Pons (tissue), 1 donor: Measurements from ENCODE around the gene TC2N.
"Not testable (repeated sequence)": the region's sequence is repeated elsewhere in the genome, so short reads cannot be mapped to it uniquely, and the experiment has no call there.

Experiments used
- DNase-seq: peaks from one replicate; pipeline ENCODE4 v3.0.0-alpha.2; 2016; ENCODE audit warnings: low spot score

Gene TC2N

DNA sequence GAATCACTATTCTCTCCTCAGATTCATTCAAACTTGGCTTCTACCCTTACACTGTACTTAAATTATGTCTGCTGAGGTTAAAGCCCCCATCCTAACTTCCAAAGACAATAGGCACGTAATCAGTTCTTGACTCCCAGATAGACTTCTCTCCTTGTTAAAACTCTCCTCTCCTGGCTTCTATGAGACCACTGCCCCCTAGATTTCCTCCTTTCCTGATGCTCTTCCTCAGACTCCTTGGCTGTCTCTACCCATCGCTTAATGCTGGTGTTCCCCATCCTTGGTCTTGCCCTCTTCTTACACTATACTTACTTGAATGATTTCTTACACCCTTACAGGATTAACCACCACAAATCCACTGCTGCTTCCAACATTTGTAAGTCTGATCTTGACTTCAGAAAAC is 32.8 kb downstream of the TC2N start:
- no peak for DNase-seq

DNA sequence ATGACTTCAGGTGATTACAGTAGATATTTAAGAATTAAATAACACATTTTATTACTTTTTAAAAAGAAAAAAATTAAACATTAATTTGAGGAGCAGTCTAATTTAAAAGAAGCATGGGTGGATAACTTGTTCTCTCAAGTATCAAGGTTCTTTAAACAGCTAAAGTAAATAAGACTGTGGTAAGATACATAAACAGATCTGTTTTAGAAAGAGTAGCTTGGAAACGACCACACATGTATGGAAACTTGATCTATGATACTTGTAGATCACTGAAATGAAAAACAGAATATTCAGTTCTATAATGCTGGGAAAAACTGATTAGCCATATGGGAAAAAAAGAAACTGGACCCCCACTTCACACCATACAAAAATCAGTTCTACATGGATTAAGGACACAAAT is 36.0 kb downstream of the TC2N start:
- no peak for DNase-seq

DNA sequence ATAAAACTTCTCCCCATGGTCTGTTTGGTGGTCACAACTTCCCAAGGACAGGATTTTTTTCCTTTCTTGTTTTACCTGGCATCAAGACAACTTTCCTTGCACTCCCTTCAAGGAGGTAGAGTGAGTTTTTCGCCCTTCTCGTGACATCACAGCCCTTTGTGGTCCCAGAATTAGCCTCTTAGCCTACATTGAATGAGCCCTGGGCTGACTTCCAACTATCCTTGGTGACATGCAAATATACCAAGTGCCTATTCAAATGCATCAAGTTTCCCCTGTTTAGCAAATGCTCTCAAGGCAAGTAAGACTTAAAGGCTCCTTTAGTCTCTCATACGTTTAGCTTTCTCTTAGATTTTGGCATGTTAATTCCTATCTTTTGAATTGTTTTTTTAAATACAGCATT is 36.6 kb downstream of the TC2N start:
- DNase-seq = peak; percentile 5

DNA sequence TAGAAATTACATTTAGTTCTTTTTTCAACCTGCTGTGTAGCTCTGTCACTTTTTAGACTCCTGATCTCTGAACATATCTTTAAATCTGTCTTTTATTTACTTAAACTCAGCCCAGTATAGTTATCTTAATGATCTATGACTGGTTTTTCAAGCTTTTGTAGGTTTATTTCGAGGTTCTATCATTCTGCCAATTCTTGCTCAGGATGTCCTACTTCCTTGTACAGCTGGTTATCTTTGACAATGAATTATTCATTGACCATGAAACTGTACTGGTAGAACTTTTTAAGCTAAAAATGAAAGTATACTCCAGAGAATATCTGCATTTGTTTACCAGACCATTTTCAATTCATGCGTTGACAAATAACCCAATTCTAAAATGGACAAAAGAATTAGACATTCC is 37.8 kb downstream of the TC2N start:
- DNase-seq = no peak

DNA sequence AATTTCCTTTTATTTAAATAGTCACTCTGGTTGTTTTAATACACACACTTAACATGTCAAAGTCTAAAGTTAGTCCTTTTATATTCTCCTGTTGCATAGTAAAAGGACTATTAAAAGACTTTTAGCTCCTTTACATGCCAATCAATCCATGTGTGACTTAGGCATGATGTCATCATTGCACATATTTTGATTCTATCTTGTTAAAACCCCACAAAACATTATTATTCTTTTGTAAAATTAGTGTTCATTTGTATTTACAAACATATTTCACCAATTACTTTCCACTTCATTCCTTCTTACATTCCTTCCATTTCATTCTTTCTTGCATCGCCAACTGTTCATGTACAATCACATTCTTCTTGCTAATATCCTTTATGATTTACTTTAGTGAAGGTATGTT is 39.6 kb downstream of the TC2N start:
- DNase-seq = no peak

DNA sequence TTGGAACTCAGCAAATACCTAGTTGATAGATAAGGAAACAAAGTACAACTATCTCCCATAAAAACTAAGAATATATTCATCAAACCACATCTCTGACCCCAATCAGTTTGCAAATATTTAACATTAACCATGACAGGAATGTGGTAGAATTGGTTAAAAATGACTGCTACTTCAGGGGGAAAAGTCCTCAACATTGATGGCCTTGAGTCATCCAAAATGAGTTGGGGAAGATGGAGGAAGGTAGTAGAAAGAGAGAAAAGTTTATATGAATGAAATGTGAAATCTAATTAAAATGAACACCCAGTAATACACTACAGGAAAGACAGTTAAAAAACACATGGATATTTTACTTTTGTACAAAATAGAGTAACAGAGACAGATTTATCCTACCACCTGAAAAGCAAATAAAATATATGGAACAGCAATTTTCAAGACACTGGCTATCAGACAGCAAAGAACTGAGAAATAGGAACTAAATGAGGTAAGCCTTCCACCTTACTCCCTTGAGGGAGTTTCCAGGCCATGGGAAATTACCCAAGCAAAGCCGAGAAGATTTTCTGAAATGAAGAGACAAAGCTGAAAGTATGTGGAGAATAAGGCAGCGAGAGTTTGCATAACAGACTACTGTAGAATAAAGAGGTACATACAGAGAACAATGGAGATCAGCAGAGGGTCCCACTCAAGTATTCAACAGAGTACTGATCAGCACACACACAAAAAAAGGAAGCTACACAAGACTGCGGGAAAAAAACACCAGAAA is 49.6 kb downstream of the TC2N start:
- no peak for DNase-seq

DNA sequence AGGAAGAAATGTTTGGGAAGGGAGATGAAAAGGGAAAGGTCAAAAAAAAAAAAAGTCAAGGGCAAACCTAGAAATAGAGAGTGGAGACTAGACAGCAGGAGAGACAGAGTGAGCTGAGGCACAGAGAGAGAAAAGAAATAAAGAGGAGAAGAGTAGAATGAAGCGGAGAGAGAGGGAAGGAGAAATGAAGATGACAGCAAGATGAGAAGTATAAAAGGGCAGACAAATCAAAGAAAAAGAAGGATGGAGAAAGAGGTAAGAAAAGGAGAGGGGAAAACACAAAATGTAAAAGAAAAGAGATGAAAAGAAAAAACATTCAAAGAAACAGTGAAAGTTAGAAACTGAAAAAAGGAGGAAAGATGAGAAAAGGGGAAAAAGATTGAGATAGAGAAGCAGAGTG is 53.0 kb downstream of the TC2N start:
- no peak for DNase-seq

DNA sequence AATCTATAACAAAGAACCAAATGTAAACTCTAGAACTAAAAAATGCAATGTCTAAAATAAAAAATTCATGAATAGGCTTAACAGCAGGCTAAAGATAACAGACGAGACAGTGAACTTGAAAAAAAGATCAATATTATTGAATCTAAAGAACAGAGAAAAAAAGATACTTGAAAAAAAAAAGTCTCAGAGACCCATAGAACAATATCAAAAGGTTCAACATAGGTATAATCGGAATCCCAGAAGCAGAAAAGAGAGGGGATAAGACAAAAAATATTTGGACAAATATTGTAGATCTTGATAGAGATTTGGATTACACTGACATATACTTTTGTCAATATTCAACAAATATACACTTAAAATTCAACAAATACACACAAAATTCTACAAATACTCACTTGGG is 56.6 kb downstream of the TC2N start:
- no peak for DNase-seq

DNA sequence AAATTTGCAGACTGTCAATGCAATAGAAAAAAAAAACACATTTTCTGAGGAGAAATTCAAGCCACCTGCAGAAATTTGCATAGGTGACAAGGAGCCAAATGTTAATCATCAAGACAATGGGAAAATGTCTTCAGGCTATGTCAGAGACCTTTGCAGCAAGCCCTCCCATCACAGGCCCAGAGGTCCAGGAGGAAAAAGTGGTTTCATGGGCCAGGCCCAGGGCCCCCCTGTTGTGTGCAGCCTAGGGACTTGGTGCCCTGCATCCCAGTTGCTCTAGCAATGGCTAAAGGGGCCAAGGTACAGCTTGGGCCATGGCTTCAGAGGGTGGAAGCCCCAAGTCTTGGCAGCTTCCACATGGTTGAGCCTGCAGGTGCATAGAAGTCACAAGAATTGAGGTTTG is 60.6 kb downstream of the TC2N start:
- no peak for DNase-seq

DNA sequence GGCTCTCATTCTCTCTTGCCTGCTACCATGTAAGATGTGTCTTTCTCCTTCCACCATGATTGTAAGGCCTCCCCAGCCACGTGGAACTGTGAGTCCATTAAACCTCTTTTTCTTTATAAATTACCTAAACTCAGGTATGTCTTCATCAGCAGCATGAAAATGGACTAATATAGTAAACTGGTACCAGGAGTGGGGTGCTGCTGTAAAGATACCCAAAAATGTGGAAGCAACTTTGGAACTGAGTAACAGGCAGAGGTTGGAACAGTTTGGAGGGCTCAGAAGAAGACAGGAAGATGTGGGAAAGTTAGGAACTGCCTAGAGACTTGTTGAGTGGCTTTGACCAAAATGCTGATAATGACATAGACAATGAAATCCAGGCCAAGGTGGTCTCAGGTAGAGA is 61.2 kb downstream of the TC2N start:
- DNase-seq = not testable (repeated sequence)

DNA sequence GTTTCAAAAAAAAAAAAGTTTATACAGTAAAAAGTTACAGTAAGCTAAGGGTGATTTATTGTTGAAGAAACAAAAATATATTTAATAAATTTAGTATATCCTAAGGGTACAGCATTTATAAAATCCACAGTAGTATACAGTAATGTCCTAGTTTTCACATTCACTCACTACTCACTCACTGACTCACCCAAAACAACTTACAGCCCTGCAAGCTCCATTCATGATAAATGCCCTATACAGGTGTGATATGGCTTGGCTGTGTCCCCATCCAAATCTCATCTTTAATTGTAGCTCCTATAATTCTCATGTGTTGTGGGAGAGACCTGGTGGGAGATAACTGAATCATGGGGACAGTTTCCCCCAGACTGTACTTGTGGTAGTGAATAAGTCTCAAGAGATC is 61.7 kb downstream of the TC2N start:
- DNase-seq = no peak

DNA sequence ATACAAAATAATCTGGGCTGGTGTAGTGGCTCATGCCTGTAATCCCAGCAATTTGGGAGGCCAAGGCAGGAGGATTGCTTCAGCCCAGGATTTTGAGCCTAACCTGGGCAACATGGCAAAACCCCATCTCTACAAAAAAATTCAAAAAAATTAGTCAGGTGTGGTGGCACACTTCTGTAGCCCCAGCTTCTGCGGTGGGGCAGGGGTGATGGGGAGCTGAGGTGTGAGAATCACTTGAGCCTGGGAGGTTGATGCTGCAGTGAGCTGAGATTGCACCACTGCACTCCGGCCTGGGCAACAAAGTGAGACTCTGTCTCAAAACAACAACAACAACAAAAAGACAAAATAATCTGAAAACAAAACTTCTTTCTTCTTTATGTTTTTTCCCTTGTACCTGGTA is 66.0 kb downstream of the TC2N start:
- DNase-seq = no peak

DNA sequence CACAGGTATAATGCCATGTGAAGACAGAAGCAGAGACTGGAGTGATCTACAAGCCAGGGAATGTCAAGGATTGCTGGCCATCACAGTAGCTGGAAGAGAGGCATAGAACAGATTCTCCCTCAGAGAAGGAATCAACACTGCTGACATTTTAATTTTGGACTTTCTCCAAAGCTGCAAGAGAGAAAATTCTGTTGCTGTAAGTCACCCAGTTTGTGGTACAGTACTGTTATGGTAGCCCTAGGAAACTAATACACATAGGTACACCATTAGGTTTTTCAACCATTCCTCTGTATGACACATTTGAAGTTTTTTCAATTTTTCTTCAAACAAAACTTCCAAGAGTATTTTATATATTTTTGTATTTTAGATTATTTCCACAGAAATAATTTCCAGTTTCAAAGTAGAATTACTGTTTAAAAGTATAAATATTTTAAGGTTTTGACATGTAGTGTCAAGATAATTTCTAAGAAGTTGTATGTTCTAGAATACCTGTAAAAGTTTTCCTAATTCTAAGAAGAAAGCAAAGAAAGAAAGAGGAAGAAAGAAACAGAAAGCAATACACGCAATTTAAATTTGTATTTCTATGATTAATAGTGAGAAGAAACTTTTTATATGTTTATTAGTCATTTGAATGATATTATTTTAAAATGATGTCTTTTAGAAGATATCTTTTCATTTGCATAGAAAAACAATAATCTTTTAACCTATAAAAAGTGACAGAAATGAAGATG is 70.6 kb downstream of the TC2N start:
- no peak for DNase-seq

DNA sequence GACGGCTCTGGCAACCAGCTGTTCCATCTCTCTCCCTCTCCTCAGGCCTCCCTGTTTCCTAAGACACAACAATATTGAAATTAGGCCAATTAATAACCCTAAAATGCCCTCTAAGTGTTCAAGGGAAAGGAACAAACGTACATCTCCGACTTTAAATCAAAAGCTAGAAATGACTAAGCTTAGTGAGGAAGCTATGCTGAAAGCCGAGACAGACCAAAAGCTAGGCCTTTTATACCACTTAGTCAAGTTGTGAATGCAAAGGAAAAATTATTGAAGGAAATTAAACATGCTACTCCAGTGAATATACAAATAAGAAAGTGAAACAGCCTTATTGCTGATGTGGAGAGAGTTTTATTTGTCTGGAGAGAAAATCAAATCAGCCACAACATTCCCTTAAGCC is 73.6 kb downstream of the TC2N start:
- no peak for DNase-seq

DNA sequence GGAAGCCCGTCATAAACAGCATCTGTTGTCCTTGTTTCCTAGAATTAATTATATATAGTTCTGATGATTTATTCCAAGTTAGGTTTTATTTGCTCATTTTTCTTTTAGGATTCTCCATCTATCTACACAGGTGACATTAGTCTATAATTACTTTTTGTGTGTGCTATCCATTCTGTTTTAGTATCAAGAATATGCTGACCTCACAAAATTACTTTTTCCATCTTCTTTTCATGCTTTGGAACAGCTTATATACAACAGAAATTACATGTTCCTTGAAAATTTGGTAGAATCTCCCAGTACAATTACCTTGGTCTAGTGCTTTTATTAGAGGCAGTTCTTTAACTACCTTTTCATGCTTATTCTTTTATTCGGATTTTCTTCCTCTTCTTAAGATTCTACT is 81.1 kb downstream of the TC2N start:
- DNase-seq = no peak

DNA sequence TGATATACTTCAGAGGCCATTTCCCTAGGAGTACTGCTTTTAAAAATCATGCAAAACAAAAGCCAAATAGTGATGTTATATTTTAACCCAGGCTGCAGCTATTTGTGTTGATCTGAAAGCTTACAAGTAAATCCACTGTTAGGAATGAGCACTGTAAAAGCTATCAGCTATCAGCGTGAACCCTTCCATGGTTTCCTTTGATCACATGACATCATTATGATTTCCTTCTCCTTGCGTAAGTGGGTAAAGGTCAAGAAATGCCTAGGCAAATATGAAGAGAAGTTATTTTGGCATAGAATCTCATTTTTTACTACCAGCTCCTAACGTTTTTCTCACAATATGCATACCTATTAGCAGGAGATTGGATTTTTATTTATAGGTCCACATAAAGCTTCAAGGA is 86.9 kb downstream of the TC2N start:
- DNase-seq = no peak

DNA sequence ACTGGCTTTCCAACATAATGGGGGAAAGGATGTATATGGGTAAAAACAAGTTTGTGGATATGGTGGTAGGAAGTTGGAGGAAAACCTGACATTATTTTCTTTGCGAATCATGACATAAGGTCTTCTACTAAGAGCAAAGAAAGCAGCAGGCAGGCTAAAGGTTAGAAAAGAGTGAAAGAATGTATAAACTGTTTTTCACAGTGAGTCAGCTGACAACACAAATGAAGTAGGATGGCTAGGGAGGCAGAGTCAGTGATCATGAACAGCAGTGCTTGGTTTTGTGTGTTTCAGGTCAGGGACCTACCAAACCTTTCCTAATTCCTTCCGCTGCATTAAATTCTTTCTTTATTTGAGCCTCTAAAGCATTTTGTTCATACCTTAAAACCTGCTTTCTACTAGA is 89.1 kb downstream of the TC2N start:
- no peak for DNase-seq

DNA sequence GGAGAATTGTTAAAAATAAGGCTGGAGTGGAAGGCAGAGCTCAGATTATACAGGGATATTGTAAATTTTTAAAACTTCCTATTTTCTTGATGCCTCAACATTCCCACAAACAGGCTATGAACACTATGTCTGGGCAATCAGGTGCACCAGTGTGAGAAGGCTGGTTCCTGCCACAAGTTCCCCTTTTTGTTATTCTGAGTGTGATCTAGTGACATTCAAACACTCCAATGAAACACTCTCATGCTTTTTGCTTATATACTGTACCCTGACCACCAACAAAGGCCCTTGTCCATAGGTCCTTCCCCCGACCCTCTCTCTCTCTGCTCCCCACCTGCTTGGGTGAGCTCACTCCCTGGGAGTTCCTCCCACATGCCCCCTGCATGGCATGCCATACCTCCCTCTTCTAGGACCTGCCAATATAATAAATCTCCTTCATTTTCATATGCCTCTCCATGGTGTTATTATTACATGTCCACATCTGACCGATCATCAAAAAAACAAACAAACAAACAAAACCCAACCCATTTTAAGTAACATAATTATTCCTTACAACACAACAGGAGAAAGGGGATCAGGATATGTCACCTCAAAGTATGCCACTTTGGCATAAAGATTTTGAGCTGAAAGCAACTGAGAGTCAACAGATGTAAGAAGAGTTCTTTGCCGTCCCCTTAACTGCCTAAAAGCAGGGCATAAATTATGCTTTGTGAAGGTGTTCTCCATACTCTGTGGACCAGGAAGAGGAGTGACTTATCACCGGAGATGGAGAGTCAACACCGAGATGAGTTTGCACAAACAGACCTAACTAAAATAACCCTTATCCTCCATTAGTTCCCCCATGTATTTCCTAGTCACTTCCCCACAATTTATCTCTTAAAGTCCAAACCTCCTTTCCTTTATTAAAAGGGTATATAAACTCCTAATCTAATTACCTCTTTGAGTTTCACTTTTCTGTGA is 92.9 kb downstream of the TC2N start:
- DNase-seq = no peak

DNA sequence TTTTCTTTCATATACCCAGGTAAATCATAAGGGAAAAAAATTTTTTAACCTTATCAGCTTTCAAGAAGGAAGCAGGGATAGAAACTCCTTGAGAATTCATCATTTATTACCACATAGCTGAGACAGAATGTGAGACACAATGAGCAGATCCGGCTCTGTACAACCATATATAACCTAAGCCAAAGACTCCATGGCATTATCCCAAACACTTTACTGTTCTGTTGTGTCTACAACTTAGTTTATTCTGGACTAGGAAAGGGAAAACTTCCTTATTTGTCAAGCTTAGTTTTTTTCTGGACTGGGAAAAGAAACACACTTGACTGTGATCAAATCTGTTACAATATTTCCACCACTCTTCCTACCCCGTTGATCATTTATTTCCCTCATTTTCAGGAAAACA is 97.2 kb downstream of the TC2N start:
- DNase-seq = no peak

DNA sequence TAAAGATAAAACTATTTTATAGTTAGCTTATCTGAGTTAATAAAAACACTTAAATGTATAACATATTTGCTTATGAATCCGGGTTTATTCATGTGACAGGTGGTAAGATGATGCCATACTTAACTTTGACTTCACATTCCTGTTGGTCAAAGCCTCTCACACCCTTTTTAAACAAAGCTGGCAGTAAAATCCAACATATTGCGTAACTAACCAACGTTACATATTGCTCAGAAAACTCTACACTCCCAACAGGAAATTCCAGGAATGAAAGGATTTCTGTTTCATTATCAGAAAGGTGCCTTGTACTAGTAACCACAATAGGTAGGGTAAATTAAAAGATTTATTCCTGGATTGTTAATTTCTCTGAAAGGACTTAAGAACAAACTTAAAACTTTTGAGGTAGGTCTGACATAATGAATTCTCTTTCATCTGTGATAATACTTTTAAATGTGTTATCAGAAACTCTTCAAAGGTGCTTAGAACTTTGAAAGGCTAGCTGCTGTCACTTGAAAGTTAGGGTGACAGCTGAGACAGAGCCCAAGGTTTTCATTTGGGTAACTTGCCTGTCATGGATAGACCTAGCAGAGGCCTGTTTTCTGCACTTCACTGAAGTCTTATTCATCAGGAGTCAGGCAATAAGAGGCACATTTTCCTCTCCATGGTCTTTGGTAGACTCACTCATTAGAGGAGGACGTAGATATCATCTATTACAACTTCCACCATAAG is 111.6 kb downstream of the TC2N start:
- no peak for DNase-seq

DNA sequence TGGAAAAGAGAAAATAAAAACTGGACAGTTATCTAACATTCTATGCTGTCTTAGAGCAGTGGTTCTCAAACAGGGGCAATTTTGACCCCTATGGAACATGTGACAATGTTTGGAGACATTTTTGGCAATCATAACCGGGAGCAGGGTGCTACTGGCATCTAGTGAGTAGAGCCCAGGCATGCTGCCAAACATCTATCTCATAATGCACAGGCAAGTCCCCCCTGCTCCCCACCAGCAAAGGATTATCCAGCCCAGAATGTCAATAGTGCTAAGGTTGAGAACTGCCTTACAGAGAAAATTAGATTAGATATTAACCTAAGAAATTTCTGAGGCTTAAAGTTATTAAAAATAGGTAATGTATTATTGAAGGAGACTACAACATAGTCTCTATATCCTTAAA is 112.5 kb downstream of the TC2N start:
- DNase-seq = no peak

DNA sequence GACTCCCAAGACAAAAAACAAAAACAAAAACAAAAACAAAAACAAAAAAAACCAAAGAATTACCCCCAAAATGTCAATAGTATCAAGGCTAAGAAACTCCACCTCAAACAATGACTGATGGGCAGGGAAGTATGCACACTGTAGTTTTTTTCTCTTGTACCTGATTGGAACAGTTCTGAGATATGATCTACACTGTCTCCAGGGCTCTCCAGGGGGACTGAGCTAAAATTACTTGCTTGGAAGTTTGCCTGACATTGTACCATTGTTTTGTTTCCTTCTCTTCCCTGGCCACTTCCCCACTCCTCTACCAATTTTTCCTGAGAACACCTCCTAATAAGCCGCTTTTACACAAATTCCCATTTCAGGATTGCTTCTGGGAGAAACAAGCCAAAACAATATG is 113.2 kb downstream of the TC2N start:
- DNase-seq = no peak
